NCI-H146 (cell line): ENCODE measurements around the gene KRTAP4-9.
"Not testable (repeated sequence)": the region's sequence is repeated elsewhere in the genome, so short reads cannot be mapped to it uniquely, and the experiment has no call there.

Source experiments
- DNase-seq: peaks from one replicate; lab custom pipeline; 2025; lab: John Stamatoyannopoulos, UW

The KRTAP4-9 gene

DNA sequence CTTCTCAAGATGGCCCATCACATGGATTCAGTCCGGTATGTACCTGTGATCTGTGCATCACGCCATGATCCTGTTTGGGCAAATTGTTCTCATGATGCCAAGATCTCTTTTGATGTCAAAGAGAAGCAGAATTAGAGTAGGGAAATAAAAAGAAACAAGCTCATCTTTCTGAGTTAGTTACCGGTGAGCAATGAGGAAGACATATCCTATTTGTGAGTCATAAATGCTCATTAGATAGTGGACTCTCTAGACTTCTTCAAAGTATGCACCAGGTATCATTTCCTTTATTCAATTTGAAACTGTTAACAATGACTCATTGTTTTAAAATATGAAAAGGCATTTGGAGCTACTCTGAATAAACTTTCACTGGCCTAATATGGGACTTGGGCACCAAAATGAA is 26.8 kb downstream of the KRTAP4-9 start:
- DNase-seq, result no peak

DNA sequence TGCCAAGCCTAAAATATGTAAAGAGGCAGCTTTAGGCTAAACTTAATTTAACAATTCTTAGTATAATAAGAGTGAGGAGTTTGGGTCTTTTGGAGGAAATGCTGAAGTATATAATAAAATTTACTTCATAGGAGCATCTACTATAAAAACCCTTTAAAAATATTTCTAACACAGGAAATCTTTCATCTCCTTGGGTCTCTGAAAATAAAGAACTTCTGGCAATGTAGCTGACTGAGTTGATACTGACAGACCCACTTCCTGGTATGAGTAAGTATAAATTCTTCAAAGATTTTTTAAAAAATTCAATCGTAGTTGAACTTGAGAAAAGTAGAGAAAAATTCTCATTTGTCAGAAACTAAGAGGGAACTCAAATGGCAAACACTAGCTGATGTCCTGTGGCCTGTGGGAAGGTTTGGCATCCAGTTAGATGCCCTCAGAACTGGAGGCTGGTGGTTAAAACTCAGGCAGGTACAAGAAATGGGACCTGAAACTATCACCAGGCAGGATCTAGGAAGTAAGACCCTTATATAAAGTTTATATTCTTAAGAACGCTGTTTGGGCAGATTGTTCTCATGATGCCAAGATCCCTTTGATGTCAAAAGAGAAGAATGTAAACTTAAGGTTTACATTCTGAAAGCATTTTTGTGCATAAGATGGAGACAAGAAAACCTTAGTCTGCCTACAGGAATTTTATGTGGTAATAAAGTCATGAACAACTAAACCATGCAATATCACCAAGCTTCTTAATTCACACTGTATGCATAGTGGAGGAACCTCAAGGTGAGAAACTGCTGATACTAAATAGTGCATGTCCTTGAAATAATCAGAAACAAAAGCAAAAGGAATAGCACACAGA is 28.9 kb downstream of the KRTAP4-9 start:
- DNase-seq, result no peak

DNA sequence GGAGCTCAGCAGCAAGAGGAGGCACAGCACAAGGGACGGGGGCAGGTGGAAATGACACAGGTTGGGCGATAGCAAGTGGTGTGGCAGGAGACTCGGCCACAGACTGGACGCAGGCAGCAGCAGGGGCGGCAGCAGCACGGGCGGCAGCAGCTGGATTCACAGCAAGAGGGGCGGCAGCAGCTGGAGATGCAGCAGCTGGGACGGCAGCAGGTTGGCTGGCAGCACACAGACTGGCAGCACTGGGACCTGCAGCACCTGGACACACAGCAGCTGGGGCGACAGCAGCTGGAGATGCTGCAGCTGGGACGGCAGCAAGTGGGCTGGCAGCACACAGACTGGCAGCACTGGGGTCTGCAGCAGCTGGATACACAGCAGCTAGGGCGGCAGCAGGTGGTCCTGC is 34.7 kb downstream of the KRTAP4-9 start:
- DNase-seq, result not testable (repeated sequence)

DNA sequence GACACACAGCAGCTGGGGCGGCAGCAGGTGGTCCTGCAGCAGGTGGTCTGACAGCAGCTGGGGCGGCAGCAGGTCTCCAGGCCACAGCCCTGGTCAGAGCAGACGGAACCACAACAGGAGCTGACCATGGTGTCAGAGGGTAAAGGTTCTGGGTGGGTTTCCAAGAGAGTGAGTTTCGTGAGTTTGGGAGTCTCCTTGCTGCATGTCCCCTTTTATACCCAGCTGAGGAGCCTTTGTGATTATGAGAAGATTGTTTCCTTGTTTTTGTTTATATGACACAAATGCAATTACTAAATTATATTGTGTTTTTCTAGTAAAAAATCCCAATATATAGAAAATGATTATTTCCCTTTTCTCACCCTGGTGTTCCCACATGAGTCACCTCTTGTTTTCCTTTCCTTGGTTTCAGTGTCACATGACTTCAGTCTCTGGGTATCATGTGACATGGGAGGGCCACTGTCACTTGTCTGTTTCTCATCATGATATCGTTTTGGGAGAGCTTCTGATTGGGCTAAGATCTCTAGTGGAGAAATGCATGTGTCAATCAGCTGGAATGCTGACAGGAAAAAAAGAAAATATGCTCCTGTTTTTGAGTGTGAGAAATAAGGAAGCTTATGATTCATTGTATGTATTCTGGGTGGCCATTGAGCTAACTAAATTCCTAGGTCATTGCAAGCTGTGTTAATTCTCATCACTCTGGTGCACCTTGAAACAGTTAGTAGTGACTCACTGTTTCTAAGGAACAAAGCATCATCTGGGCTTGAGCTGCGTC is 35.4 kb downstream of the KRTAP4-9 start, which contains the start of gene KRTAP4-6:
Gene KRTAP4-6 (minus strand): TSS at position 185 of the 772 bp plus-strand sequence. CDS start 57 bp downstream, at position 128.
- DNase-seq, result no peak

DNA sequence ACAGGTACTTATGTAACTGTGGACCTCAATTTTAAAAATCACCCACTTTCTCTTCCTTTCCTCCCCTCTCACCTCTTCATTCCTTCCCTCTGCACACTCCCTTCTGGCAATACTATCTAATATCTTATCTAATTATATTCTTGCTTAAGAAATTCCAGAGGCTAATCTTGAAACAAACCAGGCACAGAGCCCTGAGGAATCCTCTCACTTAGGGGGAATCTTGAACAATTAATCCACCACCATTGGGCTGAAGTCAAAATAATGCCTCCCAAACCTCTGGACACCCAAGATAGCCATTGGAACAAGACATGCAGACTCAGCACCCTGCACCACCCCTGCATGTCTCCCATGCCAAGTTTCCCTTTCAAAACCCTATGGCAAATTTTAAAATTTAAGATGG is 36.2 kb downstream of the KRTAP4-9 start:
- DNase-seq, result no peak

DNA sequence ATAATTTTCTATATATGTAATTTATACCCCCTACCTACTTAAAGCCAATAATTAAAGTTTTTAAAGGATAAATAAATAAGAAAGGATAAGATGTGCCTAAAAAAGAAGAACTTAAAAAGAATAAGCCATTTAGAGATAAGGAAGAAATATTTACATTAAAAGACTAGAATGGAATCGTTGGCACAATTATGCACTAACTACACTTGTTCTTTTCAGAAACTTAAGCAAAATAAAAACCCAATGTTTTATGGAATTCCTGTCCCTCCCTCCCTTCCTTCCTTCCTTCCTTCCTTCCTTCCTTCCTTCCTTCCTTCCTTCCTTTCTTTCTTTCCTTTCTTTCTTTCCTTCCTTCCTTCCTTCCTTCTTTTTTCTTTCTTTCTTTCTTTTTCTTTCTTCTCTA is 39.7 kb downstream of the KRTAP4-9 start:
- DNase-seq, result no peak

DNA sequence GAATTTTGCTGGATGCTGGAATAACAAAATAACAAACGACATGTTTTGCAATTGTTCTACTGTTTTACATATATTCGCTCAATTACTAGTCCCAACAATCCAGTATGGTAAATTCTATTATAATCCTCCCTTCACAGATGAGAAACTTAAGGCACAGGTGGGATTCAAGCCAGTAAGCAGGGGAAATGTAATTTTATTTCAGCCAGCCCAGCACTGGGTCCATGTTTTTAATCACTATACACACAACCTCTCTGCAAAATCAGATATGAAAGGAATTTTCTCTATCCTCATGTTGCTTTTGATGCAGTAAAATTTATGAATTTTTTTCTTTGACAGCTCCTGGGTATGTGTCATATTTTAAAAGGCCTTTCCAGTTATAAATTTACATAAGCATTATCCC is 40.1 kb downstream of the KRTAP4-9 start:
- DNase-seq, result no peak

DNA sequence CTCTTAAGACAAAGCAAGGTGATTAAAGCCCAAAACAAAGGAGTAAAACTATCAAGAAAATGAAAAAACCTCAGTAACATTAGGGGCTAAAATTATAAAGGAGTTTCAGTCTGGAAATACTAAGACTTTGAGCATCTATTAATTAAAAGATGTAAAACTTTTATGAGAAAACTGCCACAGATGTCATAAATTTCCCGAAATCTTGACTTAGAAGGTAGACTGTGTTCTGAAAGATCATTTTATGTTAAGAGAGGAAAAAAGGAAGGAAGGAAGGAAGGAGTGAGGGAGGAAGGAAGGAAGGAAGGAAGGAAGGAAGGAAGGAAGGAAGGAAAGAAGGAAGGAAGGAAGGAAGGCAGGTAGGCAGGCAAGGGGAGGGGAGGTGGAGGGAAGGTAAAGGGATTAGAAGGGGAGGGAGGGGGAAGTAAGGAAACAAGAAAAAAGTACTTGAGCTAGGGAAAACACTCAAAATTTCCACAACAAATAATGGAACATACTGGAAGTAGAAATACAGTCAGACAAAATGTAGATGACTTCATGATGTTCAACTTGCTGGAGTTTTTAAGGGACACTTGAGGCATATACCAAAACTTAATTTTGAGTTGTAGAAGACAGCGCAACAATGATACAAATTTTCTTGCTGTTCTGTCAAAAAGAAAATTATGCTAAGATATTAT is 42.5 kb downstream of the KRTAP4-9 start:
- DNase-seq, result no peak

DNA sequence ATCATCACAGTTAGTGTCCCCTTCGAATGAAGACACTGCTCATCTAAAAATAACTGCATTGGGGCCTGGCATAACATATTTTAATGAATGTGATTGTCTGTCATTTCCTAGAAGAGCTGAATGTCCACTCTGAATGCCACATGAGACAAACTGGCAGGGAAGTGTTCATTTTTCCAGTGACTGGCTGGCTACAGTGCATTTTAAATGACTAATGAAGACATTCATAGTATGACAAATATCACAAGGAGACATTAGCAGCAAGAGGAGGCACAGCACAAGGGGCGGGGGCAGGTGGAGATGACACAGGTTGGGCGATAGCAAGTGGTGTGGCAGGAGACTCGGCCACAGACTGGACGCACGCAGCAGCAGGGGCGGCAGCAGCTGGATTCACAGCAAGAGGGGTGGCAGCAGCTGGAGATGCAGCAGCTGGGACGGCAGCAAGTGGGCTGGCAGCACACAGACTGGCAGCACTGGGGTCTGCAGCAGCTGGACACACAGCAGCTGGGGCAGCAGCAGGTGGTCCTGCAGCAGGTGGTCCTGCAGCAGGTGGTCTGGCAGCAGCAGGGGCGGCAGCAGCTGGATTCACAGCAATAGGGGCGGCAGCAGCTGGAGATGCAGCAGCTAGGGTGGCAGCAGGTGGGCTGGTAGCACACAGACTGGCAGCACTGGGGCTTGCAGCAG is 43.9 kb downstream of the KRTAP4-9 start:
- not testable (repeated sequence) for DNase-seq

DNA sequence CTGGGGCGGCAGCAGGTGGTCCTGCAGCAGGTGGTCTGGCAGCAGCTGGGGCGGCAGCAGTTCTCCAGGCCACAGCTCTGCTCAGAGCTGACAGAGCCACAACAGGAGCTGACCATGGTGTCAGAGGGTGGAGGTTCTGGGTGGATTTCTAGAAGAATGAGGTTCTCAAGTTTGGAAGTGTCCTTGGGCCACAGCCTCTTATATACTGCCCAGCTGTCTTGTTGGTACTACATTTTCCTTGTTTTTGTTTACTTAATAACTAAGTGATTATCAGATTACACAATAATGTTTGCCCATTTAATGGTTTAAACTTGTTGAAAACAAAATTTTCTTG is 44.4 kb downstream of the KRTAP4-9 start, which contains the start of gene KRTAP4-5:
Gene KRTAP4-5 (minus strand): TSS at position 174 of the 334 bp plus-strand sequence. CDS start 58 bp downstream, at position 116.
- DNase-seq, result no peak

DNA sequence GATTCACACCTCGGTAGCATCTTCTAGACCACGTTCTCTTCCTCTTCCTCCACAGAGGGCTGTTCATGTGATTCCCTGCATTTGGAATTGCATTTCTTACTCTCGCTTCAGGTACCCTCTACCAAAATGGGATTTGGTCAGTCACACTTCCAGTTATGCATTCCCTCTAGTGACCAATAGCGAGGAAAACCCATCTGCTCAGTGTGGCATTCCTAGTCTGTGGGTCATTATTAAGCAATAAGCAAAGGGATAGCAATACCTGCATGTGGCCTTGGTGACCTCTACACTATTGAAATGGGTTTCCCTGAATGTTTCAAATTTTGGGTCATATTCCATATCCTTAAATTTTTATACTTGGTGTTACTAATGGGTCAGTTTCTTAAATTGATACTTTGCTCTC is 44.8 kb downstream of the KRTAP4-9 start:
- no peak for DNase-seq

DNA sequence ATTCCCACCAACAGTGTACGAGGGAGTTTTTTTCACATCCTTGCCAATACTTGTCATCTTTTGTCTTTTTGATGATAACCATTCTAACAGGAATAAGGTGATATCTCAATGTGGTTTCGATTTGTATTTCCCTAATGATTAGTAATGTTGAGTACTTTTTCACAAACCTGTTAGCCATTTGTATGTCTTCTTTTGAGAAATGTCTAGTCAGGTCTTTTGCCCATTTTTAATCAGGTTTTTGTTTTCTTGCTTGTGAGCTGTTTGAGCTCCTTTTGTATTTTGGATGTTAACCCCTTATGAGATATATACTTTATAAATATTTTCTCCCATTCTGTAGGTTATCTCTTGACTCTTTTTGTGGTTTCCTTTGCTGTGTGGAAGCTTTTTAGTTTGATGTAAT is 46.3 kb downstream of the KRTAP4-9 start:
- no peak for DNase-seq

DNA sequence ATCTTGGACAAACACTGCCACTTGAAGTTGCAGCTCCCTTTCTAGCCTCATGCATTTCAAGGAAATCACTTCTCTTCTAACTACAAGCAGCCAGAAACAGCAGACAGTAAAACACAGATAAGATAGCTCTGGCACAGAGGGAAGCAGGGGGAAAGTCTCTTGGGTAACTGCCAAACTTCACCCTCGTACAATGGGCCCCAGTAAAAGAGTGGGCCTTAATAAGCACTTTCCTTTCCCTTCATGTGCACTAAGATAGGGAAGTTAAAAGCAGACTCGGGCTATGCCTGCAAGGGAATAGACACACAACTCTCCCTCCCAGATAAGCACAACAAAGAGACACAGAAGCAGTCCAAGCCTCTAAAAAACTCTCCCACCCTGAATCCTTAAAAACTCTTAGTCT is 48.7 kb downstream of the KRTAP4-9 start:
- DNase-seq, result no peak
